NCI-H2171 (cell line): ENCODE results near the gene HFE.
A peak's percentile ranks its signal among the peaks of the same experiment; 100 is the strongest.
"Not testable (repeated sequence)": the region's sequence is repeated elsewhere in the genome, so short reads cannot be mapped to it uniquely, and the experiment has no call there.

Experiments
- DNase-seq: peaks from one replicate; lab custom pipeline; 2025; lab: John Stamatoyannopoulos, UW

The HFE gene

GRCh38 chr6:26113570-26113969 is 26.3 kb downstream of the HFE start:
- no peak for DNase-seq

GRCh38 chr6:26115226-26115625 is 28.0 kb downstream of the HFE start:
- no peak for DNase-seq

GRCh38 chr6:26116267-26116666 is 29.0 kb downstream of the HFE start:
- DNase-seq = no peak

- DNase-seq = no peak
Measured at GRCh38 chr6:26118999-26119398, 31.8 kb downstream of the HFE start.

GRCh38 chr6:26120115-26120514 is 32.9 kb downstream of the HFE start:
- DNase-seq = not testable (repeated sequence)

GRCh38 chr6:26120807-26121140 is 33.5 kb downstream of the HFE start:
- no peak for DNase-seq

- no peak for DNase-seq
Measured at GRCh38 chr6:26121141-26122004, 34.1 kb downstream of the HFE start.

- no peak for DNase-seq
Measured at GRCh38 chr6:26122005-26122388, 34.8 kb downstream of the HFE start.

GRCh38 chr6:26122402-26122792 is 35.2 kb downstream of the HFE start:
- no peak for DNase-seq

GRCh38 chr6:26122793-26123674 is 35.8 kb downstream of the HFE start:
- DNase-seq = peak; percentile 97

GRCh38 chr6:26123675-26123946 is 36.4 kb downstream of the HFE start:
- no peak for DNase-seq

GRCh38 chr6:26123947-26124780 is 36.9 kb downstream of the HFE start:
- peak; percentile 96 for DNase-seq

GRCh38 chr6:26124781-26125685 is 37.8 kb downstream of the HFE start:
- no peak for DNase-seq

- DNase-seq = no peak
Measured at GRCh38 chr6:26126394-26127235, 39.4 kb downstream of the HFE start.

- no peak for DNase-seq
Measured at GRCh38 chr6:26128013-26128771, 41.0 kb downstream of the HFE start.

GRCh38 chr6:26129656-26130055 is 42.4 kb downstream of the HFE start:
- DNase-seq = no peak

- DNase-seq = no peak
Measured at GRCh38 chr6:26130581-26131249, 43.5 kb downstream of the HFE start.

- DNase-seq = no peak
Measured at GRCh38 chr6:26131618-26132017, 44.4 kb downstream of the HFE start.

GRCh38 chr6:26133730-26134129 is 46.5 kb downstream of the HFE start:
- no peak for DNase-seq
